Measurements from ENCODE around the gene FLG2.

Gene FLG2

GRCh38 chr1:152347116-152347728, 12.6 kb downstream of the FLG2 start:
- Histone ChIP-seq H3K9me2 (replicated peaks; ENCODE audit: low read depth, low read length) (no peaks in the 10 kb centered on the region), H3K27me3 (ENCODE audit: insufficient read depth, low read length, poor library complexity, severe bottlenecking) (no peaks in the 10 kb centered on the region), H3K9me3 (ENCODE audit: insufficient read depth, low read depth, low read length) (no peaks in the 10 kb centered on the region), H3K36me3 (ENCODE audit: insufficient read depth, low read length) (no peaks in the 10 kb centered on the region), H3K79me2 (ENCODE audit: insufficient read depth, low read length) (no peaks in the 10 kb centered on the region), H2AFZ (ENCODE audit: low read length) (no peak overlapping the region), H4K20me1 (ENCODE audit: insufficient read depth, low read length, poor library complexity, severe bottlenecking) (no peaks in the 10 kb centered on the region), H3K4me2 (ENCODE audit: low read depth, low read length, poor library complexity, severe bottlenecking) (no peak overlapping the region), H3K4me3 (ENCODE audit: low read length, poor library complexity, severe bottlenecking) (no peak overlapping the region), H3F3A (ENCODE audit: low read depth) (no peaks in the 10 kb centered on the region), H3K9ac (ENCODE audit: low read depth, low read length, poor library complexity, severe bottlenecking) (no peak overlapping the region), H3K4me1 (ENCODE audit: insufficient read depth, low read length, poor library complexity, severe bottlenecking) (no peaks in the 10 kb centered on the region)
- TF ChIP-seq EZH2phosphoT487 (IDR thresholded peaks at IDR 0.05; ENCODE audit: borderline replicate concordance), result no peak
- TF ChIP-seq CTCF (conservative IDR thresholded peaks at IDR 0.05; ENCODE audit: low read length), result peak; percentile 87

DNA sequence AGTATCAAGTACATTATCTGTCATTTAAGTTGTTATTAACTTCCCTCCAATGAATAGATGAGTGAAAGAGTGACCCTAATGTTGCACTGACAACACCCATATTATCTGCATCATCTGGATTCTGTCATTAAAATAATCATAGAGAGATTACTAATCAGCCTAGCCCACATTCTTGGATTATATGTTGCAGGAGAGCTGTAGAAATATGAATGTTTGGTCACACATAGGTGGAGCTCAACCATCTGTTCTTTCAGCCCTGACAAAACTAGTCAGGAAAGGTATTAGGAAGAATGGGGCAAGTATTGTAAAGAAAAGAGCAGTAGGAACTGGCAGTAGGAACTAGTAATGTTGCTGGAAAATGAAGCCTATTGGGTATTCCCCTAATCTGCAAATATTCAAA, 15.4 kb downstream of the FLG2 start:
- no peaks in the 10 kb centered on the region for H4K20me1 ChIP-seq (ENCODE audit: insufficient read depth, low read length, poor library complexity, severe bottlenecking)
- H3F3A ChIP-seq (ENCODE audit: low read depth), result no peaks in the 10 kb centered on the region
- H3K36me3 ChIP-seq (ENCODE audit: insufficient read depth, low read length), result no peaks in the 10 kb centered on the region
- TF ChIP-seq EZH2phosphoT487 (IDR thresholded peaks at IDR 0.05; ENCODE audit: borderline replicate concordance) (no peak), CTCF (conservative IDR thresholded peaks at IDR 0.05; ENCODE audit: low read length) (no peak)
- H3K9me2 ChIP-seq (replicated peaks; ENCODE audit: low read depth, low read length), result no peaks in the 10 kb centered on the region
- H3K79me2 ChIP-seq (ENCODE audit: insufficient read depth, low read length), result no peaks in the 10 kb centered on the region
- H3K27me3 ChIP-seq (ENCODE audit: insufficient read depth, low read length, poor library complexity, severe bottlenecking), result no peaks in the 10 kb centered on the region
- H3K9me3 ChIP-seq (ENCODE audit: insufficient read depth, low read depth, low read length), result no peaks in the 10 kb centered on the region
- H3K9ac ChIP-seq (ENCODE audit: low read depth, low read length, poor library complexity, severe bottlenecking), result no peak overlapping the region
- H3K4me2 ChIP-seq (ENCODE audit: low read depth, low read length, poor library complexity, severe bottlenecking), result no peak overlapping the region
- H3K4me1 ChIP-seq (ENCODE audit: insufficient read depth, low read length, poor library complexity, severe bottlenecking), result no peaks in the 10 kb centered on the region
- H3K4me3 ChIP-seq (ENCODE audit: low read length, poor library complexity, severe bottlenecking), result no peak overlapping the region
- H2AFZ ChIP-seq (ENCODE audit: low read length), result no peak overlapping the region

DNA sequence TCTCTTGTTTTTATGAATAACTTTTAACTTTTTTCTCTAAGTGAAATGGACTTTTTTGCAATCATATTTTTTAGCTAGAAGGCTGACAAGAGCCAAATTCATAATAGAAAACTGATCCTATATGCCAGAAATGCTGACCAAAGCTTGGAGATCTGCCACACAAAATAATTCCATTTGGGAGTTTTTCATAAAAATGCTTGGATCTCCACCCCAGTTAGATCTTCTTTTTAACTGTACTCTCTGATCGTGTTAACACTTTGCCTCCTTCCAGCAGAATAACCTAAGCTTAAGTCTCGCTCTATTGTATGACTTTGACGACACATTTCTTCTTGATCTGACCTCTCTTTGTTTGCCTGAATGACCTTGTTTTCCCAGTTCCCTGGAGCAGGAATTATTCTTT, 16.8 kb downstream of the FLG2 start:
- Histone ChIP-seq H3K4me2 (ENCODE audit: low read depth, low read length, poor library complexity, severe bottlenecking) (no peak overlapping the region), H3K9ac (ENCODE audit: low read depth, low read length, poor library complexity, severe bottlenecking) (no peak overlapping the region), H3K36me3 (ENCODE audit: insufficient read depth, low read length) (no peaks in the 10 kb centered on the region), H3F3A (ENCODE audit: low read depth) (no peaks in the 10 kb centered on the region), H3K79me2 (ENCODE audit: insufficient read depth, low read length) (no peaks in the 10 kb centered on the region), H3K4me3 (ENCODE audit: low read length, poor library complexity, severe bottlenecking) (no peak overlapping the region), H3K4me1 (ENCODE audit: insufficient read depth, low read length, poor library complexity, severe bottlenecking) (no peaks in the 10 kb centered on the region), H3K27me3 (ENCODE audit: insufficient read depth, low read length, poor library complexity, severe bottlenecking) (no peaks in the 10 kb centered on the region), H4K20me1 (ENCODE audit: insufficient read depth, low read length, poor library complexity, severe bottlenecking) (no peaks in the 10 kb centered on the region), H3K9me3 (ENCODE audit: insufficient read depth, low read depth, low read length) (no peaks in the 10 kb centered on the region), H3K9me2 (replicated peaks; ENCODE audit: low read depth, low read length) (no peaks in the 10 kb centered on the region), H2AFZ (ENCODE audit: low read length) (no peak overlapping the region)
- TF ChIP-seq EZH2phosphoT487 (IDR thresholded peaks at IDR 0.05; ENCODE audit: borderline replicate concordance) (no peak), CTCF (conservative IDR thresholded peaks at IDR 0.05; ENCODE audit: low read length) (no peak)
